Activated CD8-positive, alpha-beta memory T cell treated with anti-CD3 and anti-CD28 coated beads, Interleukin-2, amount 50 U/mL, for 24 hours (primary cell): Measurements from ENCODE around the gene KLF16.
"Not testable (repeated sequence)": the region's sequence is repeated elsewhere in the genome, so short reads cannot be mapped to it uniquely, and the experiment has no call there.

ENCODE experiments used
- DNase-seq: peaks from one replicate; pipeline ENCODE4 v3.0.0-alpha.2; 2020; ENCODE audit errors: extremely low read depth

Gene KLF16

DNA sequence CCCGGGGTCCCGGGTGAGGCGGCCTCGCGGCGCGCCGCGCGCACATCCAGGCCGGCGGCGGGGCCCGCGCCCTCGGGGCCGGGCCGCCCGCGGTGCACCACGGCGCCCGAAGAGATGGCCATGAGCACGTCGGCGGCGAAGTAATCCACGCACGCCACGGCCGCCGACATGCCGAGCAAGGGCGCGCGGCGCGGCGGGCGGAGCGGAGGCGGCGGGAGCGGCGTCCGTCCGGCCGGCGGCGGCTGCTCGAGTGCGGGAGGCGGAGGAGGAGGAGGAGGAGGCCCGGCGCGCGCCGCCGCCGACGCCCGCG, at the start of gene KLF16:
Gene KLF16 (minus strand): TSS at position 252 of the 310 bp plus-strand sequence. CDS start 82 bp downstream, at position 170.
- DNase-seq, result no peak

DNA sequence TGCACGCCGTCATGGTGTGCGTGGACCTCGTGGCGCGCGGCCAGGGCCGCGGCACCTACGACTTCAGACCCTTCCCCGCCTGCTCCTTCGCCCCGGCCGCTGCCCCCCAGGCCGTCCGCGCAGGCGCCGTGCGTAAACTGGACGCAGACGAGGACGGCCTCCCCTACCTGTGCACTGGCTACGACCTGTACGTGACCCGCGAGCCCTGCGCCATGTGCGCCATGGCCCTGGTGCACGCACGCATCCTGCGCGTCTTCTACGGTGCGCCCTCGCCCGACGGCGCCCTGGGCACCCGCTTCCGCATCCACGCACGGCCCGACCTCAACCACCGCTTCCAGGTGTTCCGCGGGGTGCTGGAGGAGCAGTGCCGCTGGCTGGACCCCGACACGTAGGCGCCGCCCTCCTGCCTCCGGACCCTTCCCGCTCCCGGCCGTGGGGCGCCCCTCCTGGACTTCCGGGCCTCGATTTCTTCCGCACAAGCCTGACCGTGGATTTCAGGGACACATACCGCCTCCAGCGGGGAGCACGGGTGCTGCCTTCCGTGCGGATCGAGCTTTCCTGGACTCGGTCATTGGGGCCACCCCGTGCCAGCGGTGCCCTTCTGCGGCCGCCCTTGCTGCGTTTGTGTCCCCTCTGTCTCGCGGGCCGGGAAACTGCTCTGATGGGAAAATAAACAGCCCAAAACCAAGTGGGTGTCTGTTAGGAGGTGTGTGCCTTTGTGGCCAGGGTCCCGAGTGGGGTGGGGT, 49.6 kb upstream of the KLF16 start:
- DNase-seq, result no peak

DNA sequence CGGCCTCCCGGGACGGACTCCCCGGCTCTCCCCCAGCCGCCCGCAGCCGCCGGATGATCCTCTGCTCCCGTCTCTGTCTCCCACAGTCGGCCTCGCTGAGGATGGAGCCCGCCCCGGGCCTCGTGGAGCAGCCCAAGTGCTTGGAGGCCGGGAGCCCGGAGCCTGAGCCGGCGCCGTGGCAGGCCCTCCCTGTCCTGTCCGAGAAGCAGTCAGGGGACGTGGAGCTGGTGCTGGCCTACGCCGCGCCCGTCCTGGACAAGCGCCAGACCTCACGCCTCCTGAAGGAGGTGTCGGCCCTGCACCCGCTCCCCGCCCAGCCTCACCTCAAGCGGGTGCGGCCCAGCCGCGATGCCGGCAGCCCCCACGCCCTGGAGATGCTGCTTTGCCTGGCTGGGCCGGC, 48.6 kb upstream of the KLF16 start:
- no peak for DNase-seq

DNA sequence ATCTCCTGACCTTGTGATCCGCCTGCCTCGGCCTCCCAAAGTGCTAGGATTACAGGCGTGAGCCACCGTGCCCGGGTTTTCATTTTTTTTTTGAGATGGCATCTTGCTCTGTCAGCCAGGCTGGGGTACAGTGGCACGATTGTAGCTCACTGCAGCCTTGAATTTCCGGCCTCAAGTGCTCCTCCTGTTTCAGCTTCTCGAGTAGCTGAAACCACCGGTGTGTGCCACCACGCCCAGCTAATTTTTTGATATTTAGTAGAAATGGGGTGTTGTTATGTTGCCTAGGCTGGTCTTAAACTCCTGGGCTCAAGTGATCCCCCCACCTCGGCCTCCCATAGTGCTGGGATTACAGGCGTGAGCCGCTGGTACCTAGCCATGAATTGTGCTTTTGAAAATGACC, 47.7 kb upstream of the KLF16 start:
- no peak for DNase-seq

DNA sequence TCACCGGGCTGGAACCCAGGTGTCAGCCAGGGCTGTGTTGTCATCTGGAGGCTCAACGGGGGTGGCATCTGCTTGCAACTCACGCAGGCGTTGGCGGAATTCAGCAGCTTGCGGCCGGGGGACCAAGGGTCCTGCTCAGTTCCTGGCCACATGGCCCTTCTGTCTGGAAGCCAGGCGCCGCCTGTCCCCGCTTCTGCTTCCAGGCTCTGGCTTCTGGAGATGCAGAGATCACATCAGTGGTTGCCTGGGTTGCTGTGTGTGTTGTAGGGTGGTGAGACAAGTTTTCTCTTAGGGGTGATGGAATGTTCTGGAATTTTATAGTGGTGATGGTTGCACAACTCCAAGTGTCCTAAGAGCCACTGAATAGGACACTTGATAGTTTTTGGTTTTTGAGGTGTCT, 46.8 kb upstream of the KLF16 start:
- DNase-seq, result no peak

DNA sequence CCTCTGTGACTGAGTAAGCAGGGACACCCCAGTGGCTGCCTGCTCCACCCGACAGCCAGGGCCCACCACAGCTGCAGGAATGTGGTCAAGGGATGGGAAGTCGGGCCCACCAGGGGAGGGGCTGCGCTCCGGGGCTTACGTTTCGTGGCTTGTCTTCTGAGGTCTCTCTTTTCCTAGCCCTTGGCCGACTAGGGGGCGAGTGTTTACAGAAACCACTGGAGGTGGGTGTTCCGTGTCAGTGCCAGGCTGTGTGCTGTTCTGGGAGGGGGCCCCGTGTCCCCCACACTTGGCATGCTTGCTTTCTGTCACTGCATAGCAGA, 46.3 kb upstream of the KLF16 start:
- no peak for DNase-seq

DNA sequence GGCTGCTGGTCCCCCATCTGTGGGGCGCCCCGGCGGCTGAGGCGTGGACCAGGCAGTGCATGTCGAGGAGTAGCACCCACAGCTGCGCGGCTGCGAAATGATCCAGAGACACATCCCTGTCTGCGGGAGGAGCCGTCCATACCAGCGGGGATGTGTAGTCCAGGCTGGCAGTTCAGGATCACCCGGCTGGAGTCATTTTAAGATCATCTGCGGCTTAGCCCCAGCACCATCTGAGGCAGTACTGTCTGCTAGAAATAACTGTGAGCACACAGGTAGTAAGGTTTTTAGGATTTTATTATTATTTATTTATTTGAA, 44.9 kb upstream of the KLF16 start:
- no peak for DNase-seq

DNA sequence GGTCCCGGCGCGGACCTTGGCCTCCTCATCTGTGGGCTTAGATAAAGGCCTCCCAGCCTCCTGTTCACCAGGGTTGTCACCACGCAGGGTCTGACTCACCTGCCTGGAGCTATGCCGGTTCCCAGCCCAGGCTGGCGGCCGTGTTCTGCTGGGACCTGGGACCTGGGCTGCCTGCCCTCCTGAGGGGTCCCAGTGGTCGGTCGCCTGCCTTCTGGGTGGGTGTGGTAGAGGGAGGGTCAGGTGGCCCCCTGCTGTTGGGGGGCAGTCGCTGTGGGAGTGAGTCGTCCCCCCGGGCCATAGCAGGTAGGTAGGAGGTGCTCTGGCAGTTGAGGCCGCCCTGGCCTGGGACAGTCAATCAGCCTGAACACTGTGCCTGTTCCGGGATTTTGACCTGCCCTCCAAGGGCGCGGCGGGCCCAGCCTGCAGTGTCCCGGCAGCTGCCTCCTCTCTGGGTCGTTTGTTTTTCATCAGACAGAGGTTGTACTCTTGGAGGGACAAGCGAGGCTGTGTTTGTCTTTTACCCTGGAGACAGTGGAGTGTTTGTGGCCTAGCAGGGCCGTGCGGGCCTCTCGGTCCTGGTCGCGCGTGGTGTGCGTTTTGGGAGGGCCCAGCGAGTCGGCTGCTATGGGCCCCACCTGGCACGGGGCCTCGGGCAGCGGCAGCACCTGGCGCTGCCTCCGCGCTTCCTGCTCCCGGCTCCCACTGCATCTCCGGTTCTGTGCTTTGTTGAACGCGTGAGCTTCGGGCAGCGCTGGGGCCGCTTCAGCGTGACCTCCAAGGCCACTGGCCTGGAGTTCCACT, 44.4 kb upstream of the KLF16 start:
- no peak for DNase-seq

DNA sequence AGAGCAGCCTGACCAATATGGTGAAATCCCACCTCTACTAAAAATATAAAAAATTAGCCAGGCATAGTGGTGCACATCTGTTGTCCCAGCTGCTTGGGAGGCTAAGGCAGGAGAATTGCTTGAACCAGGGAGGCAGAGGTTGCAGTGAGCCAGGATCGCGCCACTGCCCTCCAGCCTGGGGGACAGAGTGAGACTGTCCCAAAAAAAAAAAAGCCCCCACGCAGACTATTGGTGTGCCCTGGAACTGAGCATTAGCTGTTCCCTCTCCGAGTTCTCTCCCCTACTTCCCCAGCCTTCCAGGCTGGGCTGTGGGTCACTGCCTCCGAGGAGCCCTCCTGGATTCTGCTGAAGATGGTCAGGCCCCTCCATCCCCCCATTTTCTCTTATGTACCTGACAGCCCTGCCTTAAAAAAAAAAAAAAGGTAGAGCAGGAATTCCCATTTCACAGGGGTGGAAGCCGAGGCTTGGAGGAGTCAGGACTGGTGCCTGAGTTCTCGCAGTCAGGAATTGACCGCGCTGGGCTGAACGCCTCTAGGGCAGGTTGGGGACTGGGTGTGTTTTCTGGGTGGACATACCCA, 43.7 kb upstream of the KLF16 start:
- no peak for DNase-seq

DNA sequence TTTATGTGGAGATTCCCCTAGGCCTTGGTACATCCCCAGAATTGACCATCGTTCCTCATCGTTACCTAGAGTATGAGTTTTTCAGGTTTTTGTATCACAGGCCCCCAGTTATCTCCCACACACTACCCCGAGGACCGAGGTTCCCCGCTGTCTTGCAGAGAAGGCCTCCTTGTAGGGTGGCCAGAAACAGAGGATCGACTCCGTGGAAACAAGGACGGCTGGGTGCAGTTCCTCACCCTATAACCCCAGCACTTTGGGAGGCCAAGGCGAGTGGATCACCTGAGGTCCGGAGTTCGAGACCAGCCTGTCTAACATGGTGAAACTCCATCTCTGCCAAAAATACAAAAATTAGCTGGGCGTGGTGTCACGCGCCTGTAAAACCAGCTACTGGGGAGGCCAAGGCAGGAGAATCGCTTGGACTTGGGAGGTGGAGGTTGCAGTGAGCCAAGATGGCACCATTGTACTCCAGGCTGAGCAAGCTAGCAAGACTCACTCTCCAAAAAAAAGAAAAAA, 42.5 kb upstream of the KLF16 start:
- DNase-seq, result no peak

DNA sequence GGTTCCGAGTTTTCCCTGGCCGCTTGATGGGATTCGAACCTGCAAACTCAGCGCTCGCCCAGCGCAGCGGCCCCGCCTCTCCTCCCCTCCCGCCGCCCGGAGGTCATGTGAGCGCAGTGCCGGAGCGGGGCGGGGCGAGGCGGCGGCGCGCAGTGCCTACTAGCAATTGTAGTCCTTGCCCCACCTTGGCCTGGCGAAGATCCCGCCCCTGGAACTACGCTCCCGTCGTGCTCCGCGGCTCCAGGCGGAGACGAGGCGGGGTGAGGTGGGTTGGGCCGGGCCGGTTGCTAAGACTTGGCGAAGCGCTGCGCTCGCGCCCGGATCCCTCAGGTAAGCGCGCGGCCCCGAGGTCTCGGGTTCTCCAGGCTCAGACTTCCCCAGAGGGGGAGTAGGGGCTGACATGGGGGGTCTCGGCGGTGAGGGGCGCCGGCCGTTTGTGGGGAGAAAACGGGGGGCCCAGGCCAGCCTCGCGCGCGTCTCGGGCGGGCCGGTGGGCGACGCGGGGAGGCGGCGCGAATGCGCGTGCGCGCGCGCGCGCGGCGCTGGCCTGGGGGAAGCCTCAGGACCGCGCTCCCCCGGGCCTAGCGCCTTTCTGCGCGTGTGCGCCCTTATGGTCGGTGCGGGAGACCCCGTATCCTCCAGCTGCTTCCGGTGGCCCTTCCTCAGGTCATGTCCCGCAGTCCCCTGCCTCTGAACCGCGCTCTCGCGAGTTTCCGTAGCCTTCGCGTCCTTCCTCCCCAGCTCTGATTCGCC, 41.9 kb upstream of the KLF16 start, which contains the start of the genes ADAT3 and SCAMP4:
Gene ADAT3 (plus strand): TSS at position 290 of the 753 bp plus-strand sequence. CDS start 6,649 bp downstream, outside the sequence.
Gene SCAMP4 (plus strand): TSS at position 290 of the 753 bp plus-strand sequence. CDS start 9,621 bp downstream, outside the sequence.
- peak; percentile 94 for DNase-seq

DNA sequence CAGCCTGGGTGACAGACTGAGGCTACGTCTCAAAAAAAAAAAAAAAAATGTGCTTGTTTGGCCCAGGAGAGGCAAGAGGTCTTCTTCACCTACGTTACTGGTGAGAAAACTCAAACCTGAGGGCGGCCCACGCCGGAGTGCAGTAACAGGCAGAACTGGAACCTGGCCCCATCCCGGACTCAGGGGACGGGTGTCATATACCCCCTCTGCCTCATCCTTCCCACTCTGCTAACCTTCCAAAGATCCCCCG, 41.4 kb upstream of the KLF16 start:
- no peak for DNase-seq

DNA sequence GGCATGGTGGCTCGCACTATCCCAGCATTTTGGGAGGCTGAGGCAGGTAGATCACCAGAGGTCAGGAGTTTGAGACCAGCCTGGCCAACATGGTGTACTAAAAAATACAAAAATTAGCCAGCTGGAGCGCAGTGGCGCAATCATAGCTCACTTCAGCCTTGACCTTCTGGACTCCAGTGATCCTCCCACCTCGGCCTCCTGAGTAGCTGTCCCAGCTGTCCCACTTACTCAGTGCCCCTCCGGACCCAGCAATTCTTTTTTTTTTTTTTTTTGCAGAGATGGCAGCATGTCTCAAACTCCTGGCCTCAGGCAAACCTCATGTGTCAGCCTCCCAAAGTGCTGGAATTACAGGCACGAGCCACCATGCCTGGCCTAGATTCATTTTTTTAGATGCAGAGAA, 39.5 kb upstream of the KLF16 start:
- DNase-seq, result no peak

DNA sequence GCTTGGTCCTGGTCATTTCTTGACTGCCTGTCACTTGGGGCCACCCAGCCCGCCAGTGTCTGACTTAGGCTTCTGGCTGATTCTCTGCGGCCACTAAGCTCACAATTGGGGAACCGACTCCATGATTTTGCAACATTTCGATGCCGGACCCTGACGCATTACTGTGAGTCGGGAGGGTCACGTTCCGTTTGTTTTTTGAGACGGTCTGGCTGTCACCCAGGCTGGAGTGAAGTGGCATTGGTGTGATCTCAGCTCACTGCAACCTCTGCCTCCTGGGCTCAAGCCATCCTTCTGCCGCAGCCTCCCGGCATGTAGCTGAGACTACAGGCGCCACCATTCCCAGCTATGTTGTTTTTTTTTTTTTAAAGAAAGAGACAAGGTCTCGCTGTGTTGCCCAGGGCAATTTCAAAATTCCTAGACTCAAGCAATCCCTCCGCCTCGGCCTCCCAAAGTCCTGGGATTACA, 38.6 kb upstream of the KLF16 start:
- DNase-seq, result no peak

DNA sequence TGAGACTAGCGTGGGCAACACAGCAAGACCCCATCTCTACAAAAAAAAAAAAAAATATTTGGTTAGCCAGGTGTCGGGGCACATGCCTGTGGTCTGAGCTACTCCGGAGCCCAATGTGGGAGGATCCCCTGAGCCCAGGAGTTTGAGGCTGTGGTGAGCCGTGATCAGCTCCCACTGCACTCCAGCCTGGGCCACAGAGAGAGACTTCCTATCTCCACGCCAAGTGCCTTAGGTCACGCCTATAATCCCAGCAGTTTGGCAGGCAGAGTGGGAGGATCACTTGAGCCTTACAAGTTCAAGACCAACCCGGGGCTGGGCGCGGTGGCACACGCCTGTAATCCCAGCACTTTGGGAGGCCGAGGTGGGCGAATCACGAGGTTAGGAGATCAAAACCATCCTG, 33.1 kb upstream of the KLF16 start:
- no peak for DNase-seq

DNA sequence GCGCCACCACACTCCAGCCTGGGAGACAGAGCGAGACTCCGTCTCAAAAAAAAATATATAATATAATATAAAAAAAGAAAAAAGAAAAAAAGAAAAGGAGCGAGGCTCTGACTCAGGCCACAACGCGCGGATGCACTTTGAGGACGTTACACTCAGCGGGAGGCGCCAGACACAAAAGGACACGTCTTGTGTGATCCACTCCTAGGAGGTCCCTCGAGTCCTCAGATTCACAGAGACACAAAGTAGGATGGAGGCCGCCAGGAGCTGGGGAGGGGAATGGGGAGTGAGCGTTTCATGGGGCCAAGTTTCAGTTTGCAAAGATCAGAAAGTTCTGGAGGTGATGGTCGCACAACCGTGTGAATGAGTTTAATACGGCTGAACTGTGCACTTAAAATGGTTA, 30.4 kb upstream of the KLF16 start:
- DNase-seq, result no peak

DNA sequence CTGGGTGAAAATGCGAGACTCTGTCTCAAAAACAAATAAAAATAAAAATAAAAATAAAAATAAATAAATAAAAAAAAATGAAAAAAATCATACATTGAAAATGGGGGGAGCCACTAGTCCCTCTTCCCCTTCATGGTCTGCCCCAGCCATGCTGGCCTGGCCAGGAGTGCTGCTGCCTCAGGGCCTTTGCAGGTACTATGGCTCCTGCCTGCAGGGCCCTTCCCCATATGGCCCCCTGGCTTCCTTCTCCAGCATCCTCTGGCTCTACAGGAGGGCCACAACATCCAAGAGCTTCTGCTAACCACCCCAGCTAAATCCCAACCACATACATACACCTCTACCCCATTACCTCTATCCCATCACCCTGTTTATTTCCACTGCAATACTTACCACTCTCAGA, 26.5 kb upstream of the KLF16 start:
- no peak for DNase-seq

DNA sequence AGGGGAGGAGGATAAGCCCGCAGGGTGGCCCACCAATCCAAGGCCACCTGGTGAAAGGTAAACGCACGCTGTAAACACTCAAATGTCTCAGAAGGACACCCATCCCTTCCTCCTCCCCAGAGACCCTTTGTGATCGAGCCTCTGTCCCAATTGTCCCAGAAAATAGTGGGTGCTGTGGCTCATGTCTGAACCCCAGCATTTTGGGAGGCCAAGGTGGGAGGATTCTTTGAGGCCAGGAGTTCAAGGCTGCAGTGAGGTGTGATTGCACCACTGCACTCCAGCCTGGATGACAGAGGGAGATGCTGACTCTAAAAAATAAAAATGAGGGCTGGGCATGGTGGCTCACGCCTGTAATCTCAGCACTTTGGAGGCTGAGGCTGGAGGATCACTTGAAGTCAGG, 25.0 kb upstream of the KLF16 start:
- DNase-seq, result no peak

DNA sequence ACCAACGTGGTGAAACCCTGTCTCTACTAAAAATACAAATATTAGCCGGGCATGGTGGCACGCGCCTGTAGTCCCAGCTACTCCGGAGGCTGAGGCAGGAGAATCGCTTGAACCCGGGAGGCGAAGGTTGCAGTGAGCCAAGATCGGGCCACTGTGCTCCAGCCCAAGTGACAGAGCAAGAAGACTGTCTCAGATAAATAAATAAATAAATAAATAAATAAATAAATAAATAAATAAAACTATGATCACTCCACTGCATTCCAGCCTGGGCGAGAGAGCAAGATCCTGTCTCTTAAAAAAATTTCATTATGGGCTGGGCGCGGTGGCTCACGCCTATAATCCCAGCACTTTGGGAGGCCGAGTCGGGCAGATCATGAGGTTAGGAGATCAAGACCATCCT, 23.0 kb upstream of the KLF16 start:
- not testable (repeated sequence) for DNase-seq

DNA sequence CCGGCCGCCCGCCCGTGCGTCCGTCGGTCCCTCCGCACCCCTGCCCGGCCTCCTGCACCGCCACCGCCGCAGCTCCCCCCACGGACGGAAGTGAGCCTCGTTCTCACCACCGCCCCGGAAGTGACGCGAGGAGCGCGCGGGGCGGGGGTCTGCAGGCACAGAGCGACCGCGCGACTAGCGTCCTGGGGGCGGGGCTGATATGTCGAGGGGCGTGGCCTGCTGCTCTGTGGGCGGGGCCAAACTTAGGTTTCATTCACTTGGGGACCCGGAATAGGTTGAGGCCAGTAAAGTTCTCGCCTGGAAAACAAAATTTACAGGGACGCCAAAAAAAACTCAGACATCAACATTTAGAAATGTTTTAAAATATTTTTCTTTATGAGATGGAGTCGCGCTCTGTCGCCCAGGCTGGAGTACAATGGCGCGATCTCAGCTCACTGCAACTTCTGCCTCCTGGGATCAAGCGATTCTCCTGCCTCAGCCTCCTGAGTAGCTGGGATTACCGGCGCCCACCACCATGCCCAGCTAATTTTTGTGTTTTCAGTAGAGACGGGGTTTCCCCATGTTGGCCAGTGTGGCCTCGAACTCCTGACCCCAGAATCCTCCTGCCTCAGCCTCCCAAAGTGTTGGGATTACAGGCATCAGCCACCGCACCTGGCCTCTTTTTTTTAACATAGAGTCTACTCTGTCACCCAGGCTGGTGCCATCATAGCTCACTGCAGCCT, 22.2 kb upstream of the KLF16 start, which contains the start of gene ABHD17A:
Gene ABHD17A (minus strand): TSS at position 99 of the 722 bp plus-strand sequence. CDS start 3,930 bp downstream, outside the sequence.
- peak; percentile 86 for DNase-seq

DNA sequence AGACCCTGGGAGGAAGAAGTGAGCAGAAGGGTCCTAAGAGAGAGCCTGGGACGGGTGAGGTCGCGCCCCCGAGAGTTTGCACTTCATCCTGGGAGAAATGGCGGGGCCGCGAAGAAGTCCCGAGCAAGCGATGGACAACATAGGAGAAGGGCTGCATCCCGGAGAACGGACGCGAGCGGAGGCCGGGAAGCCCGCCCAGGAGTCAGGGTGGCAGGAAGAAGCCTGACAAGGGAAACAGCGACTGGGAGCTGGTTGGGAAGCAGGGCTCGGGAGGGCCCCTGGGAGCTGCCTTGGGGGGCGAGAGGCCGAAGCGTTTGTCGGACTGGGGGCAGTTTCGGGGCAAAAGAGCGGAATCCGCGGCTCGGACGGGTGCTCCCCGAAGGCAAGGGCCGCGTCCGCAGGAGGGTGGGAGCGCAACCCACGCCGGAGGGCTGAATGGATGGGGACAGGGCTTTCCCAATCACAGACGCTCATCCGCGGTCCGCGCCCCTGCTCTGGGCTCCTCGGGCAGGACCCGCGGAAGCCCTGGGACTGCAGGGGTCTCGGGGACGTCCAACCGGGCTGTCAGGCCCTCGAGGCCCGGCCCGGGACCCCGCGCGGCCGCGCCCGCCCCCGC, 21.4 kb upstream of the KLF16 start:
- no peak for DNase-seq
